Stimulated activated CD4-positive, alpha-beta T cell treated with anti-CD3 and anti-CD28 coated beads, Interleukin-4, amount 100 ng/mL, for 1 hour (primary cell): ENCODE data around the gene P2RY2.

ENCODE experiments used
- DNase-seq: peaks from one replicate; pipeline ENCODE4 v3.0.0-alpha.2; 2020

Gene P2RY2

DNA sequence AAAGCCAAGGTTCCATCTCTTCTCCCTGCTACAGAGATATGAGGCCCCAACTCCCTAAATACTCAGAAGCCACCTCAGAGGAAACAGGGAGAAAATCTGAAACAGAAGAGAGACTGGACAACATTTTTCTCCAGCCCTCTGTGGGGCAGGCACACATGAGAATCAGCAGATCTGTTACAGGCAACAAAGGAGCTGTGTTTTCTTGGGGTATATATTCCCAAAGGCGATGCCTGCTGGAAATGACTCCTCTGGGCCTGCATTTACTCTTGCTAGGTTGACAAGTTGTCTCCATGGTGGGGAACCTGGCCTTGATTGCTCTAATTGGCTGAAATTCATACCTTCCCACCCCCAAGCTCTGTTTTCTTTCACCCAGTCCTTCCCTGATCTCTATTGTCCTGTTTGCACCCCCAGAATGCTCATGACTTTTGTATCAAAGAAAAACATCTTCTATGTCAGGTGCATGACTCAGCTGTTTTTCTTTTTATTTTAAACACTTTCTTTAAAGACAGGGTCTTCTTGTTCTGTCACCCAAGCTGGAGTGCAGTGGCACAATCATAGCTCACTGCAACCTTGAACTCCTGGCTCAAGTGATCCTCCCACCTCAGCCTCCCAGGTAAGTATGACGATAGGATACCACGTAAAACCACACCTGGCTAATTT, 30.6 kb downstream of the P2RY2 start:
- no peak for DNase-seq

GRCh38 chr11:73249304-73249703, 31.2 kb downstream of the P2RY2 start:
- no peak for DNase-seq

DNA sequence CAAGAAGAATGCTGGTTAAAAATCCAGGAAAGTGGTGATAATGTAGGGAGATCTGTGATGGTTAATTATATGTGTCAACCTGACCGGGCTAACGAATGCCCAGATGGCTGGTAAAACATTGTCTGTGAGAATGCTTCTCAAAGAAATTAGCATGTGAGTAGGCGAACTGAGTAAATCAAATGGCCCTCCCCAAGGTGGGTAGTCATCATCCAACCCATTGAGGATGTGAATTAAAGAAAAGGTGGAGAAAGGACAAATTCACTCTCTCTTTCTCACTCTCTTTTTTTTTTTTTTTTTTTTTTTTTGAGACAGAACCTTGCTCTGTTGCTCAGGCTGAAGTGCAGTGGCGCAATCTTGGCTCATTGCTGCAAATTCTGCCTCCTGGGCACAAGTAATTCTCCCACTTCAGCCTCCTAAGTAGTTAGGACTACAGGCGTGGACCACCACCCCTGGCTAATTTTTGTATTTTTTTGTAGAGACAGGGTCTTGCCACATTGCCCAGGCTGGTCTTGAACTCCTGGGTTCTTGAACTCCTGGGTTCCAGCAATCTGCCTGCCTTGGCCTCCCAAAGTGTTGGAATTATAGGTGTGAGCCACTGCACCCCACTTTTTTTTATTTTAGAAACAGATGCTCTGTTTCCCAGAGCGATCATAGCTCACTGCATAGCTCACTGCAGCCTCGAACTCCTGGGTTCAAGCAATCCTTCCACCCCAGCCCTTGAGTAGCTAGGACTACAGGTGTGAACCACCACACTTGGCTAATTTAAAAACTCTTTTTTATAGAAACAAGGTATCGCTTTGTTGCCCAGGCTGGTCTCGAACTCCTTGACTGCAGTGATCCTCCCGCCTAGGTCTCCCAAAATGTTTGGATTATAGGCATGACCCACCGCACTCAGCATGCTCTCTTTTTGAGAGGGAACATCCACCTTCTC, 32.0 kb downstream of the P2RY2 start:
- no peak for DNase-seq

DNA sequence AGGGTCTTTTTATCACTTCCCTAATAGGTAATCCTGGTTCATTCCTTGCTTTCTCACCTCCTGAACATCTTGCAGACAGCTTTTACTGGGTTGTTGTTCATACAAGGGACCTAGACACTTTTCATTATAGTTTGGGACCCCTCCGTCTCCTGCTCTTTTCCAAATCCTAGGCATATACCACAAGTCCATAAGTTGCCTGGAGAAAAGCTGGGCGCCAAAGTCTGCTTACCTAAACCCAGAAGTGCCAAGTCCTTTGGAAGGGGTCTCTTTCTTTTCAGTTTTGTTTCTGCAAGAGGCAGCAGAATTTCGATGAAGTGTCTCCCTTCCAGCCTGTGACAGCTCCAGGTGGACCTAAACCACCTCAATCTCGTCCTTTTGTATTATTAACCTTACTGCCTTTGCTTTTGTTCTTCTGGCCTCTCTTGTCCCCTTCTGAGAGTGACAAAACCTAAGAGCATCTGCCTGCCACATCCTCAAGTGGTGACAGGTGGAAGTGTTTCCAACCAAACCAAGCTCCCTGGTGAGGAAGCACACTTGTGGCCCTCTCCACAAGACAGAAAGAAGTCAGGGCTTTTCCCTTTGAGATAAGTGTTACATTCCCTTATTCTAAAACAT, 34.6 kb downstream of the P2RY2 start:
- DNase-seq, result no peak

DNA sequence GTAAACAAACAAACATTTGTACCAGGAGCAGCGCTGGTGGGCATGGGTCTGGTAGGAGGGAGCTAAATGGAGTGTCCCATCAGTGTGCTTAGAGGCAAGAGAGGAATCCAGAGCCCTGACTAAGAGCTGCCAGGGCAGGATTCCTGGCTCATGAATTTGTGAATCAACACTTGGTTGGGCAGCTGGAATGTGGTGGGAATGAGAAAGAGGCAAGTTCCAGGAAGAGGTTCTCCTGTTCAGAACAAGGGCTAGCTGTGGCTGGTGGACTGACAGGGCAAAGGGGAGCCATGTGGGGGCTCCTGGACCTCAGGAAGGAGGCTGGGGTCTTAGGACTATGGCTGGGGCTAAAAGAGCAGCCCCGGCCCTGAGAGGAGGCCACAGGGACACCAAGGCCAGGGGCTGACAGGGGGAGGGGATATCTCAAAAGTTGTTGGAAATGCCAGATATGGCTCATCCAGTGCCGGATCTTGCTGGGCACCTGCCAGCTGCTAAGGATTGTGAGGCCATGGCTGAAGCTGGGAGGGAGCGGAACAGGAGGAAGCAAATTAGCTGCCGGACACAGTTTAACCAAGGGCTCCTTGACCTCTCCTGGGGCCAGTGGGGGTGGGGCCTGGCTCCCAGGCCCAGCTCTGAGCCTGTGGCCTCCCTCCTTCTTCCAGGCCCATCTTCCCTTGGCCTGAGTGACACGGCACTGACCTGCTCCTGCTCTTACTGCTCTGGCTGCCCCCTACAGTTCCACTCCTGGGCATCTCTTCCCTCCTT, 39.4 kb downstream of the P2RY2 start:
- DNase-seq, result no peak

DNA sequence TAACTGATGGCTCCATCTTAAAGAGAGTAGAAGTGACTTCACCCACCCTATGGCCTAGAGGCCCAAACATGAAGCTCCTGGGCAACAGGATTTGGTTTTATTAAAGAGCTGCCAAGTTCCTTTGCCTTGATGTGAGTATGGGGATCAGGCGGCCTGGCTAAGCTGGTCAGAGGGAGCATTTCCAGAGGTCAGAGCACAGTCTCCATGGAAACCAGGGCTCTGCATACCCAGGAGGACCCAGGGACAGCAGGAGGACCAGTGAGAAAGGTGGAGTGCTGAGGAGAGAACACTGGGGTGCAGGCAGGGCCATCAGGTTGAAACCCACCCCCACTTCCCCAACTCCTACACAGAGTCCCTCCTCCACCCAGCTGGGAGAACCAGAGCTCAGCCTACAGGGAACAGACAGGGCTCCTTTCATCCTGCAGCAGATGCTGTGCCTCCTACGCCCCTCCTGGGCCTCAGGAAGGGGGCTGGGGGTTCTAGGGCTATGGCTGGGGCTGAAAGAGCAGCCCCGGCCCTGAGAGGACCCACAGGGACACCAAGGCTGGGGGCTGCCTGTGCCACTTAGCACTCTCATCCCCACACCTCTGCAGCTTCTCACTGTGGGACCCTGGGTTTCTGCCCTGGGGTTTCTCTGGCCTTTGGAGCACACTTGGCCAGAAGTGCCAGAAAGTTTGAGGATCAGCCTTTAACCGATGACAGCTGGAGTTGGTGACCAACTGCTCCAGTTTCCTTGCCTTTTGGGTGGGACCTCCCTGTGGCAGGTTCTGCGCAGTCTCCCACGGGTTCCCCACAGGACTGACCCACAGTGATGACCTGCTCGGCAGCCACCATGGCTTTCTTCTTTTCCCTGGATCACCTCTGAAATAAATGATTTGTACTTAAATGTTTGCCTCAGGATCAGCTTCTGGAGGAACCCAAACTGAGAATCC, 40.3 kb downstream of the P2RY2 start:
- no peak for DNase-seq

DNA sequence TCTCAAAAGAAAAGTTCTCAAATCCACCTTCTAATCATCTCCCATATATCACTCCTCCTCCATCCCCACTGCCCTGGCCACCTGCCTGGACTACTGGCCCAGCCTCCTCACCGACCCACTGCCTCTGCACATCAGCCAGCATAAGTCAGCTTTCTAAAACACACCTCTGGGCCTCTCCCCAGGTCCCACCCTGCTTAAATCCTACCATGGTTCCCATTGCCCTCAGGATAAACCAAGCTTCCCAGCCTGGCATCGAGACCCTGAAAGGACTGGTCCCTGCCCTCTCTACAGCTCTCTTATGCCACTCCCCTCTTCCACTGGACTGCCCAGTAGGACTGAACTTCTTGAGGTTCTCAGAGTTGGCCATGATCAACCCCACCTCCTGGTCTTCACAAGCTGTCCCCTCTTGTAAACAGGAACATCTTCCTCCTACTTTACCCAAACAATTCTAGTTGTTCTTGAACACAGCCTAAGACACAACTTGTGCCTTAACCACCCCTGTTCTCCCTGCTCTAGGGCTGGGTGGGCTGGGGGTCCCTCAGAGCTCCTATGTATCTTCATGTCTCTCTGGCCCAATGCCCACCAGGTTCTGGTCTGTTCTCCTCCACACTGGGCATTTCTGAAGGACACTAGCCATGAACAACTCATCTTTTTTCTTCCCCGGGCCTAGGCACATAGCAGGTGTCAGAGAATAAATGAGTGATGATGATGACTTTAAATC, 41.5 kb downstream of the P2RY2 start:
- DNase-seq, result no peak

DNA sequence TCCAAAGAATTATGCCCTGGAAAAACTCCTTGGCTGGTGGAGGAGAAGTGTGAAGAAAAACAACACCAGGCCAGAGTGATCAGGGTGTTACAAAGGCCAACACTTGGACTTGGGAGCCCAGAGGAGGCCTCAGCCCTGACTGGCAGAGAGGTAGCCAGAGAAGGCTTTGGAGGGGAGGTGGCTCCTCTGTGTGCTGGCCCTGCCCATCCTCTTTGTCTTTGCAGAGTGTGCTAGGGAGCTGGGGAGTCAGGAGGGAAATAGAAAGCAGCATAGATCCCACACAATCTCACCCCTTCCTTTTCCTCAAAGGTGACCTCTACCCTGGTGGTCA, 42.0 kb downstream of the P2RY2 start:
- DNase-seq, result no peak

DNA sequence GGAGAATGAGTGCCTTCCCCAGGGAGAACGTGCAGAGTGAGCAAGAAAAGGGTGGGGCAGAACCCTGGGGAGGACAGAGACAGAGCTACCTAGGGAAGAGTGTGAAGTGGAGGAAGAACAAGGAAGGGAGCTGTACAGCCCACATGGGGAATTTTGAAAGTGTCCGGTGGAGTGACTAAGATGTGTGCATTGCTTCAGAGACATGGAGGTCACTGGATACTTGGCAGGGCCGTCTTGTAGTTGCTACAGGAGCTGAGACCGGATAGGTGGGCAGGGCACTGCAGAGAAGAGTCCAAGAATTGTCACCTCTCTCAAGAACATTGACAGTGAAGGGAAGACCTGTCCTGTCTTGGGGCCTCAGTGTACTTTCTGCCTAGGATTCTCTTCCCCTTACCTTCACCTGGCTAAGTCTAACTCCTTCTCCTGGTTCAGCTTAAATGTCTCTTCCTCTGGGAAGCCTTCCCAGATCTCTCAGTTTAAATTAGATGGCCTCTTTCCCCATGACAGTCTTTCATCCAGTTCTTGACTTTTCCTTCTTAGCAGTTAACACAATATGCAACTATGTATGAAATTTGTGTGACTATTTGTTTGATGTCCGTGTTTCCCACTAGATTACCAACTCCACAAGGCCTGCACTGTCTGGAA, 44.9 kb downstream of the P2RY2 start:
- no peak for DNase-seq

DNA sequence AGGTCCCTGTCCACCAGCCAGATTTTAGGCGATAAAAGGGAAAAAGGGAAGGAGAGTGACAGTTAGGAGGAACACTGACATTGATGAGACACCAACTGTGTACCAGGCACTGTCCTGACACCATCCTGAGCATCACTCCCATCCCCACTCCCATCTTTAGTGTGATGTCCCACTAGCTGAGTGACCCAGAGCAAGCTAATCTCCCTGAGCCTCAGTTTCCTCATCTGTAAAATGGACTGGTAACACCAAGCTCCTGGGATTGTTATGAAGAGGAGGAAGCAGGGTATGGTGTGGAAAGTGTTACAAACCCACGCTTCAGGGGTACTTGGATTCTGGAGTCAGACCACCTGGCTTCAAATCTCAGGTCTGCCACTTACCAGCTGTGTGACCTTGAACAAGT, 45.6 kb downstream of the P2RY2 start:
- no peak for DNase-seq

DNA sequence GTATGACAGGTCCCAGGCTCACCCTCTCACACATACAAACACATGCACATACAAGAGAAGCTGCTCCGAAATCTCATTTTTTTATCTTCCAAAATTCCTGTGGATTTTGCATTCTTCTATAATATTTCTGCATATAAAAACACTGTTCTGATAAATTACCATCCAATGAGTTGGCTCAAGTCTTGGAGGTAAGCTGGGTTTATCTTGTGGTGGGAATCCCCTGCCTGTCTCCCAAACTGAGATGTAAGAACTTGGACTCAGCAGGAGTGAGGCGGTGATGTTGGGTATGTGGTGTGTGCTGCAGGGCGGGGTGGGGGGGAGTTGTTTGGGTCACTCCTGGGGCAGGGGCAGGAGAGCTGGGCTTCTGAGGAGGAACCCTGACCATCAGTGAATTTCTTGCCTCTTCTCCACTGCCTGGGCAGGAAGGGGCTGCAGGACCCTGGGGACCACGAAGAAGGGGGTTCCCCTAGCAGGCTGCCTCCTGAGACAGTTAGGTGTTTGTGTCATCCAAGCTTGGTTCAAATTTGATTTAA, 47.3 kb downstream of the P2RY2 start:
- no peak for DNase-seq

DNA sequence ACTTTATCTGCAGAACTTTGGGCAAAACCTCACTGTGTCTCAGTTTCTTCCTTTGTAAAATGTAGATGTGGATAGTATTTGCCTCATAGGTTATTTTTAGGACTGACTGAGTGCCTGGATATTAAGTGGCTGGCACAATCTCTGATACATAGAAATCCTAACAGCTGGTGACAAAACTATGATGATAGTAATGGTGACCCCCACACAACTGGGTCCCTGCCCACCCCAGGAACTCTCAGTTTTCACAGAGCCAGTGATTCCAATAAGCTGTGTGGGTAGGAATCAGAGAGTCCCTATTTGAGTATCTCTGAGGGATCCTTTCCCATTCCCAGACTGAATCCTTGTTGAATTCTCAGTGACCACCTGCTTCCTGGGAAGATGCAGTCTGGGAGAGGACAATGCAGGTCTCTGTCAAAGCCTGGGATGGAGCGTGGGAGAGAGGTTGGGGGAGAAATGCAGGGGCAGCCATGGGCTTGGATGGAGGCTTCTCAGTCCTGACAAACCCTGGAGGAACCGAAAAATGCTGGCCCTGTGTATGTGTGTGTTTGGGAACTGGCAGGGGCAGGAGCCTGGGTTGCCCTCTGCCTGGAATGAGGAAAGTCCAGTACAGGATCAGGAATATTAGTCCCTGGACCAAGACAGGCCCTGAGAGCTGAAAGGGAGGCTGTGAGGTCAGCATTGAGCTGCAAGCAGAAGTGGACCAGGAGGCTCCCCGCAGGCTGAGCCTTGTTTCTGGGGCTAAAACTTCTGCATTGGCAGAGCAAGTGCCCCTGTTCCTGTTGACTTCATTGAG, 48.0 kb downstream of the P2RY2 start:
- DNase-seq, result no peak

DNA sequence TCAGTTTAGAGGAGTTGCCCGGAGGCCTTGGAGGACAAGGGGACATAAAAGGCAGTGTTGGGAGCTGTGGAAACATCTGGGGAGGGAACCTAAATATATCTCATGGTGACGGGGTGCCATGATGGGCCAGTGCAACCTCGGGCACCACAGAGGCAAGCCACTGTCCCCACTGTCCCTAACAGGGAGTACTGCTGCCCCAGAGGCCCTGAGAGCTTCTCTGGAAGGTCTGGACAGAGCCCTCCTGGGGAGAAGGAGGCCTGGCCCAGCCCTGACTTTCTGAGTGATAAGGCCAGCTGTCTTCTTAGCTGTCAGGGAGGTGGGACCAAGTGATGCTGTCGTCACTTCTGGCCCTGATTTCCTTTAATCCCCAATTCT, 48.6 kb downstream of the P2RY2 start:
- DNase-seq, result no peak

DNA sequence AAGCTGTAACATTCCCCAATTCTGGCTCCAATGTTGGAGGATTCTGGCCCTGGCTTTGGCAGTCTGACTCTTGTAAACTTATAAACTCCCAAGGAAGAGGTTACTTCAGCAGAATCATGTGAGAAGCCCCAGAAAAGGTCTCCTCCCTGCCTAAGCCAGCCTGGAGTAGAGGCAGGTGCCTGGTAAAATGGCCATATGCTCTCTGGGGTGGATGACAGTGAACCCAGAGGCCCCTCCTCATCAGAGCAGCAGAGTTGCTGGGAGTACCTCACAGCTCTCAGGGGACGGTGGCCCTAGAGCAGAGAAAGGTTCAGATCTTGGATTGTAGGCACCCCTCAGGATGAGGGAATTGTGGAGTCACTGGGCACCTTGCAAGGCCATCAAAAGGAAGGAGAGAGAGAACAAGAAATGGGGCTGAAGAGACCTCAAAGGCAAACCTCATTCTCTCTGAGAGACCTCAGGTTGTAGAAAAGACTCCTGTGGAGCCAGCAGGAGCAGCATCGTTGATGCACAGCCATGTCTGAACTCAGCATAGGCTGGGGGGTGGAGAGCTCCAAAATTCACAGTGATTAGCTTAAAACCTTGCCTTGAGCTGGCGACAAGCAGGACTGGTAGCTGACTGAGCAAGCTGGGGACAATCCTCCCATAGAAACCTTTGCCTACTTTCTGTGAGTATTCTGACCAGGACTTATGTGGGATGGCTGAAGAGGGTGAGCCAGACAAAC, 49.2 kb downstream of the P2RY2 start:
- no peak for DNase-seq

- DNase-seq, result no peak
Measured at GRCh38 chr11:73267906-73268540, 49.9 kb downstream of the P2RY2 start.

DNA sequence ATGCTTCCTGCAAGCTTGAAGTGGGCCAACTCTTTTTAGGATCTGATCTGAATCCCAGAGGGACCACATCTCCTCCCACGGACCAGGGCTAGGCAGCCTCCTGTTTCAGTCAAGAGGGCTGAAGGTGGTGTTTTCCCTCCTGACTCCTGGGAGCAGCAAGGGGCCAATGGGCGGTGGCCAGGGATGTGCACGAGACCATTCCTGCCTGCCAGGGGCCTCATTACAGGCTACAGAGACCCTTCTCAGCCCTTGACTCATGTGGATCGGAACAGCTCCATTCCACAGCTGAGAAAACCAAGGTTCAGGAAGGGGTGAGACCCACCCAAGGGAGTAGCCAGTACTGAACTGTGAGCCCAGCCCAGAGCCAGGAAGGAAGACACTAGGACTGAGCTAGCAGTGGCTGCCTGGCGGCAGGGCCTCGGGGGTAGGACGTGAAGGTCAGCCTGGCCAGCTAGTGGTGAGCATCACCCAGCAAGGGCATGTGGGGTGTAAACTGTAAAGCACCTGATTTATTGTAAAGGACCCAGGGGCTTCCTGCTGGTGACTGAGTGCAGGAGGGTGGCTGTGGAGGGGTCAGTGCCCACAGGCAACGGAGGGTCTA, 50.7 kb downstream of the P2RY2 start:
- DNase-seq, result no peak

DNA sequence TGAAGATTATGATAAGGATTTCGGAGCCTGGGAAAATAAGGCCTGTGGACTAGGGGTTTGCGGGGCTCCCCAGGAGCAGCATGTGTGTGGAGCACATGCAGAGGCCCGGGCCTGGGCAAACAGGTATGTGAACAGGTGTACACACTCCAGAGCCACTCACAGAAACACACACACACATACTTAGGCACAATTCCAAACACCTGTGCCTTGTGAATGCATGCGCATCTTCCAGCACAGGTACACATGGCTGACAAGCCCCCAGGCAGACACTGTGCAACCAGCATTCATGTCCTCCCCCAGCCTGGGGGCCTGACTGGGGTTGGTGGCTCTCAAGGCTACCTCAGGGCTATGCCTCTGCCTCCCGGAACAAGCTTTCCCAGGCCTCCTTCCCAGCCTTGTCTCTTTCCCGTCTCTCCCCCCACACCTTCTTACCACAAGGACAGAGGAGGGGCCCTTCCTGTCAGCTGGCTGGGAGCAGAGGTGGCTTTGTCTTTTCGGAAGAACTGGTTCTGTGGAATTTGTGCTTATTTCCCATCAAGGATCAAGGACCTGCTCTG, 51.5 kb downstream of the P2RY2 start:
- no peak for DNase-seq
